ENCODE results near the gene PRMT5.

The PRMT5 gene

GRCh38 chr14:22875748-22876319 lies 53.3 kb downstream of the PRMT5 start:
- DNase-seq (ENCODE audit: low read depth): no peak

DNA sequence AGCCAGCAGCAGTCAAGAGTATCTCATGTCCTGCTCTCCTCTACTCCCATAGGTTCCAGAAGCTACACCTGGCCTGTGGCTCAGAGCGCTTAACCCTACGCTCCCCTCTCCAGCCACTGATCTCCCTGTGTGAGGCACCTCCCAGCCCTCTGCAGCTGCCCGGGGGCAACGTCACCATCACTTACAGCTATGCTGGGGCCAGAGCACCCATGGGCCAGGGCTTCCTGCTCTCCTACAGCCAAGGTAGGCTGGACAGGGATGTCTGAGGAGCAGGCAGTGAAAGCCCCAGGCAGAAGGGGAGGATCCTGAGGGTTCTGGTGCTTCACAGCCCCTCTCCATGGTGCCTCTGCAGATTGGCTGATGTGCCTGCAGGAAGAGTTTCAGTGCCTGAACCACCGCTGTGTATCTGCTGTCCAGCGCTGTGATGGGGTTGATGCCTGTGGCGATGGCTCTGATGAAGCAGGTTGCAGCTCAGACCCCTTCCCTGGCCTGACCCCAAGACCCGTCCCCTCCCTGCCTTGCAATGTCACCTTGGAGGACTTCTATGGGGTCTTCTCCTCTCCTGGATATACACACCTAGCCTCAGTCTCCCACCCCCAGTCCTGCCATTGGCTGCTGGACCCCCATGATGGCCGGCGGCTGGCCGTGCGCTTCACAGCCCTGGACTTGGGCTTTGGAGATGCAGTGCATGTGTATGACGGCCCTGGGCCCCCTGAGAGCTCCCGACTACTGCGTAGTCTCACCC lies 54.0 kb downstream of the PRMT5 start:
- DNase-seq (ENCODE audit: low read depth): no peak

DNA sequence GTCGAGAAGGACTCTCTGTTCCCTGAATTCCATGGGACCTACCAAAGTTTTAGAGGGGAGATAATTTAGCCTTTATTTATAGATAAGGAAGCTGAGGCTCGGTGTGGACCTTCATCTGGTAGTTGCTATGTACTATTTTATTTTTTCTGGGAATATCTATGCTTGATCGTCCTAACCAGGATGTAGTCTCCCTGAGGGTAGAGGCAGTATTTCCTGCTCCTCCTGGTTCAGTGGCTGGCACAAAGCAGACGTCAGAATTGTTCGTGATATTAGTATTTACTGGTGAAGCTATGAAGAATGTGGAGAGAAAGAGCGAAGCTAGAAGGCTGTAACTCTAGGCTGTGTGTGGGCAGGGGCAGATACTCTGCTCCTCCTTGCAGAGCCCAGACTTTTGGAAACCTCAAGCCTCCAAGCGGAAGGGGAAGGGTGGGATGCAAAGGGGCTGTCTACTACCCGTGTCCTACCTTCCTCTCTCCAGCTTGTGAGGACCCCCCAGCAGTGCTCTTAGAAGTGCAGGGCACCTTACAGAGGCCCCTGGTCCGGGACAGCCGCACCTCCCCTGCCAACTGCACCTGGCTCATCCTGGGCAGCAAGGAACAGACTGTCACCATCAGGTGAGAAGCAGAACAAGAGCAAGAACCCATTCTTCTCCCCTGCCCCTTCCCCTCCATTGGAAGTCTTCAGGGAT lies 56.2 kb downstream of the PRMT5 start:
- DNase-seq (ENCODE audit: low read depth): no peak

DNA sequence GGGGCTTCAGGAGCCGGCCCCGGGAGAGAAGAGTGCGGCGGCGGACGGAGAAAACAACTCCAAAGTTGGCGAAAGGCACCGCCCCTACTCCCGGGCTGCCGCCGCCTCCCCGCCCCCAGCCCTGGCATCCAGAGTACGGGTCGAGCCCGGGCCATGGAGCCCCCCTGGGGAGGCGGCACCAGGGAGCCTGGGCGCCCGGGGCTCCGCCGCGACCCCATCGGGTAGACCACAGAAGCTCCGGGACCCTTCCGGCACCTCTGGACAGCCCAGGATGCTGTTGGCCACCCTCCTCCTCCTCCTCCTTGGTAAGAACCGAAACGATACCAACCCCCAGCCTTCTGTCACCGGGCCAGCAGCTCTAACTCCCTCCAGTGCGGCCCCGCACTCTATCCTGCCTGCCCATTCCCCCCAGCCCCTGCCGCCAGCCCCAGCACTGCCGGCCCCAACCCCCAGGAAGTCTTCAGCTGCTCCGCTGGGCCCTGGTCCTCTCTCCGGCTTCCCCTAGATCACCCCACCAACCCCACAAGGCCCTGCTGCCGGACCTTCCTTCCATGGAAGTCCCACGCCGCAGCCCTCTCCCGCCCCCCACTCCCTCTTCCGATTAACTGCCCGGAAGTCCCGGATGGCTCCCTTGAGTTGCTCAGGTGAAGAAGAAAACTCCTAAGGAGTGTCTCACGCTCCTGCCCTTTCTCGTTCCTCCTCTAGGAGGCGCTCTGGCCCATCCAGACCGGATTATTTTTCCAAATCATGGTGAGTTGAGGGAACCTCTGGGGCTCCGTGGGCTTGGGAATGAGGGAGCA lies 56.9 kb downstream of the PRMT5 start:
- peak; percentile 75 for DNase-seq (ENCODE audit: low read depth)

DNA sequence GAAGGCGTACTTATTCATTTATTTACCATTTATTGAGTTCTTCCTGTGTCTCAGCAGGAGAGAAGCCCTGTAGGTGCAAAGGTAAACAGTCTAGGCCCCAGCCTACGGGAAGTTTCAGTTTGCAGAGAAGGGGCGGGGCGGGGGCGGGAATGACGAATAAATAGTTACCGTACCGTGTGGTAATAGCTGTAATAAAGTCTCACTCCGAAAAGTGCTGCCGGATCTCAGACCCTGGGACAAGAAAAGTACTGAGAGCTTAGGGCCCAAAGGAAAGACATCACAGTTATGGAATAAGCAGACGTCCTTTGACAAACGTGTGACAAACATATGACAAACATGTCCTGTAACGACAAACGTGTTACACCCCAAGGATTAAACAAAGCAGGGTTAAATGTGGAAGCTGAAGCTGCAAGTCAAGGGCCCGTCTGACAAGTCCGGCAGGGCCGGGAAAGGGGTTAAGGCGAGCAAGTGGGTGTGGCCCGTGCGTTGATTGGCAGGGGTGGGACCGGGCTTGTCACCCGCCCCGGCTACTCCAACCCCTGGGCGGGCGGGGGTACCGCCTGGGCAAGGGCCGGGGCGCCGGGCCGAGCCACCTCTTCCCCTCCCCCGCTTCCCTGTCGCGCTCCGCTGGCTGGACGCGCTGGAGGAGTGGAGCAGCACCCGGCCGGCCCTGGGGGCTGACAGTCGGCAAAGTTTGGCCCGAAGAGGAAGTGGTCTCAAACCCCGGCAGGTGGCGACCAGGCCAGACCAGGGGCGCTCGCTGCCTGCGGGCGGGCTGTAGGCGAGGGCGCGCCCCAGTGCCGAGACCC lies 57.7 kb downstream of the PRMT5 start, which contains the start of gene LRP10:
TSS of gene LRP10 (plus strand) at position 517 of the 809 bp plus-strand sequence. CDS start 564 bp downstream, outside the sequence.
- DNase-seq (ENCODE audit: low read depth): peak; percentile 86

DNA sequence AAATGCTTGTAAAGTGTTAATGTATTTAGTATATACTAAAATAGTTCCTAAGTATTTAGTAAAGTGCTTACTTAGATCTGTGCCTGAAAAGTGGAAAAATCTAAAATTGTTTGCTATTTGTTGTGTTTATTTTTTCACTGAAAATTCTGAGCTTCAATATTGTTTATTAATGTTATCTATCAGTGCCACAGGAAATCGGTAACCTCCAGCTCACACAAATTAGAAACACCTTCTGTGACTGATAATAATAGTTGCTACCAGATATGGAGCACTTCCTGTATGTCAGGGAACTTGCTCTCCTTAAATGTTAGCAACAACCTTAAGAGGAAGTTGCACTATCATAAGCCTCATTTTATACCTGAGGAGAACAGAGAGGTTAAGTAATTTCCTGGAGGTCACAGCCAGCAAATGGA lies 58.4 kb downstream of the PRMT5 start:
- no peak for DNase-seq (ENCODE audit: low read depth)

All from amniotic epithelial cell (primary cell).